Stimulated activated CD4-positive, alpha-beta T cell treated with anti-CD3 and anti-CD28 coated beads, Interleukin-2, amount 100 ng/mL, for 4 hours (primary cell): ENCODE data around the gene AGPAT2.

Source experiments
- DNase-seq: peaks from one replicate; pipeline ENCODE4 v3.0.0-alpha.2; 2020; ENCODE audit warnings: low read depth

Gene AGPAT2

GRCh38 chr9:136700959-136701667 is 13.9 kb upstream of the AGPAT2 start:
- peak; percentile 35 for DNase-seq

- DNase-seq = no peak
Measured at GRCh38 chr9:136700304-136700703, 13.0 kb upstream of the AGPAT2 start.

- no peak for DNase-seq
Measured at GRCh38 chr9:136698635-136699246, 11.5 kb upstream of the AGPAT2 start.

GRCh38 chr9:136697821-136698526 is 10.7 kb upstream of the AGPAT2 start:
- no peak for DNase-seq

- no peak for DNase-seq
Measured at GRCh38 chr9:136697146-136697820, 10.0 kb upstream of the AGPAT2 start.

- DNase-seq = no peak
Measured at GRCh38 chr9:136696502-136696901, 9.2 kb upstream of the AGPAT2 start.

GRCh38 chr9:136695955-136696354 is 8.7 kb upstream of the AGPAT2 start:
- no peak for DNase-seq

- no peak for DNase-seq
Measured at GRCh38 chr9:136695435-136695895, 8.2 kb upstream of the AGPAT2 start.

GRCh38 chr9:136694872-136695247 is 7.6 kb upstream of the AGPAT2 start:
- DNase-seq = no peak

GRCh38 chr9:136694163-136694871 is 7.1 kb upstream of the AGPAT2 start:
- DNase-seq = no peak

- no peak for DNase-seq
Measured at GRCh38 chr9:136693490-136694162, 6.4 kb upstream of the AGPAT2 start.

- no peak for DNase-seq
Measured at GRCh38 chr9:136693135-136693489, 5.9 kb upstream of the AGPAT2 start.

GRCh38 chr9:136692185-136693134 is 5.2 kb upstream of the AGPAT2 start:
- DNase-seq = no peak

GRCh38 chr9:136691316-136692184 is 4.3 kb upstream of the AGPAT2 start:
- DNase-seq = no peak

GRCh38 chr9:136690806-136691261 is 3.6 kb upstream of the AGPAT2 start:
- DNase-seq = no peak

- DNase-seq = no peak
Measured at GRCh38 chr9:136690104-136690805, 3.0 kb upstream of the AGPAT2 start.

GRCh38 chr9:136689108-136689460 is 1.8 kb upstream of the AGPAT2 start:
- DNase-seq = no peak

GRCh38 chr9:136688274-136689107 is 1.2 kb upstream of the AGPAT2 start:
- DNase-seq = no peak
